Activated CD8-positive, alpha-beta memory T cell treated with anti-CD3 and anti-CD28 coated beads, Interleukin-2, amount 50 U/mL, for 4 hours (primary cell): ENCODE data around the gene DDX60.
"Not testable (repeated sequence)": the region's sequence is repeated elsewhere in the genome, so short reads cannot be mapped to it uniquely, and the experiment has no call there.

ENCODE experiments used
- DNase-seq: peaks from one replicate; pipeline ENCODE4 v3.0.0-alpha.2; 2020

DDX60 gene

GRCh38 chr4:168285850-168286249, 32.7 kb downstream of the DDX60 start:
- not testable (repeated sequence) for DNase-seq

DNA sequence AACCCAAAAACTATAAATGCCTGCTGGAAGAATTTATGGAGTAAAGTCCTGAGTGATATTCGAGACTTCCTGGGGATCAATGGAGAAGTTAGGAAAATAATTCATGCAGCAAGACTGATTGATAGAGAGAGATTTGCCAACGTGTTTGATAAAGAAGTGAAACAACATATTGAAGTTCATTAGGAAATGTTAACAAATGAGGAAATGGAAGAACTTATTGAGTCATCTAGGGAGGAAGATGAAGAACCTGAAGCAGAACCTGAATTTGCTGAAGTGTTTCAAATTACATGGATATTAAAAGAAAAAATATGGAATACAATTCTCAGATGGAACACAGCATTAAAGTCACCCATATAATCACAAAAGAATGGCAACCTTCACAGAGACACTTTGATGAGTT, 39.0 kb downstream of the DDX60 start:
- no peak for DNase-seq

DNA sequence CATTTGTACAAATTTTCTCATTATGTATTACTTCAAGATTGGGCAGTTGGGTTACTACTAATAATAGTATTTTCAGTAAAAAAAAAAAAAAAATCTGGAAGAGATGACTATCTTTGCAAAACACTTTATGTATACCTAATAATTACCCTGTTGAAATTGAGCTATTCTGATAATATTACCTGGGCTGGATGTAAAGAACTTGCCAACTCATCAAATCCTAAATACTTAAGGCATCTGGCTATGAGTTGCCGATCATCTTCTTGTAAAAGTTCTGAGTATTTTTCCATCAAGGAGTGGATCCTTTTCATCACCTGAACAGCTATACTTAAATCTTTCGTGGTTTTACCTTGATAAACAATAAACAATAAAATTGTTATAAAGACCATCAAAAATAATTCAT, 42.7 kb downstream of the DDX60 start:
- DNase-seq, result no peak

GRCh38 chr4:168274871-168275270, 43.7 kb downstream of the DDX60 start:
- no peak for DNase-seq

DNA sequence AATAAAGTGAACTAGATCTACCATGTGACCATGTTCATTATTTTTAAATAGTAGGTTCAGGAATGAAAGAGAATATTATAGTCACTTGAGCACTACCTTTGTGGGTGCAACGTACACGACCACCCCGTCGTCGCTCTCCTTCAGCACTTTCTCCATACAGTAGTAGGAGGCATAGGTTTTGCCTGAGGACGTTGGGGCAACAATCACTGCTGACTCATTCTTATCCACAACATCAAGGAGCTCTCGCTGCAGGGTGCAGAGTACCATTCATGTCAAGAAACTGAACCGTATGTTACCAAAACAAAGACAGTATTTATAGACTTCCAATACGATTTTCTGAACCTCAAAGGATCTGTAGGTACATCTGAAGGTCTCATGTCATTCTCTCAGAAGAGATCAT, 44.7 kb downstream of the DDX60 start:
- no peak for DNase-seq

GRCh38 chr4:168272488-168272887, 46.1 kb downstream of the DDX60 start:
- DNase-seq, result no peak

- no peak for DNase-seq
These were observed 48.7 kb downstream of the DDX60 start for GRCh38 chr4:168269896-168270295.

GRCh38 chr4:168265327-168265726, 53.2 kb downstream of the DDX60 start:
- no peak for DNase-seq

GRCh38 chr4:168264903-168265302, 53.6 kb downstream of the DDX60 start:
- DNase-seq, result no peak

DNA sequence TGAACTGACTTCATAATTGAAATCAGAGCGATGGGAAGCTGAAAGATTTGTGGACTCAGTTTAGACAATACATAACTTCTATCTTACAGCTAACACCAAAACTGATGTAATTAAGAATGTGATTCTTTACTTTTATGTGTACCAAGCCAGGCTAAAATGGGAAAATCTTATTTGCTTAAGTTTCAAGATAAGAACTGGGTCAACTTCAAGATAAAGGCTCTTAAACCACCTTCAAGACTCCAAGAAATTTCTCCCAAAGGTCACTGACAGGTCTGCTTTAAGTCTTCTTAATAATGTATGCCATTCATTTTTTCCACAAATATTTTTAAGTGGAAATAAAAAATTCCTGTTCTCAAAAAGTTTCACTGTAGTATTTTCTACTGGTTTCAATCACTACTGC, 55.5 kb downstream of the DDX60 start:
- no peak for DNase-seq

DNA sequence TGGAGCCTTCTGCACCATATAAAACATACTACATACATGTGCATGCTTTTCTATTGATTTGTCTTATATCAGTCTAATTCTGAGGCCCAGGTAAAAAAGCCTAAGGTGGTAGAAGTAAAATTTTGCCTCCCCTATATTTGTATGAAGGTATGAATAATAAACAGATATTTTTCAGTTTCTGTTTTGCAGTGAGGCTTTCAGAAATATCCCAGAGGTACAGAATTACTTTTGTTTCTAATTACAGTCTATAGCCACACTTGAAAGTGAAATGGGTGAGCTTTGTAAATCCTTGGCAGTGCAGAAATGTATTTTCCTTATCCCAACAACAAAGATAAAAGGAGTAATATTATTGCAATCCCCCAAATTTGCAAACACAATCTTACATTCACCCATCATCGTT, 59.5 kb downstream of the DDX60 start:
- no peak for DNase-seq

DNA sequence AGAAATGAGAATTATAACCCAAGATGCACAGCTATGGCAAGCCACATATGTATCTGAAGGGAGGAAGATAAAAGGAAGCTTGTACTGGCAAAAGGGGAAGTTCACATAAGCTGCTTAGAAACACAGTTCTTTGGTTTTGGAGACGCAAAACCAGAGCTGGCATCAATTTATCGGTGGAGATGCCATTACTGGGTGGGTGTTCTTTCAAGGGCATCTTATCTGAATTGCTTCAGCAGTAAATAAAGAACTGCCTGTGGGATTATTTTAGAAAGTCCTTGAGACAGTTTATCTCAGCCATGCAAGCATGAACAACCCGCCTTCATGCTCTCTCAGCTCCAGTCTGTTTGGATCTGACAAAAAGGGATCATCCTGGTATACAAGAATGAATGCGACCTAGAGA, 60.8 kb downstream of the DDX60 start:
- DNase-seq, result no peak

DNA sequence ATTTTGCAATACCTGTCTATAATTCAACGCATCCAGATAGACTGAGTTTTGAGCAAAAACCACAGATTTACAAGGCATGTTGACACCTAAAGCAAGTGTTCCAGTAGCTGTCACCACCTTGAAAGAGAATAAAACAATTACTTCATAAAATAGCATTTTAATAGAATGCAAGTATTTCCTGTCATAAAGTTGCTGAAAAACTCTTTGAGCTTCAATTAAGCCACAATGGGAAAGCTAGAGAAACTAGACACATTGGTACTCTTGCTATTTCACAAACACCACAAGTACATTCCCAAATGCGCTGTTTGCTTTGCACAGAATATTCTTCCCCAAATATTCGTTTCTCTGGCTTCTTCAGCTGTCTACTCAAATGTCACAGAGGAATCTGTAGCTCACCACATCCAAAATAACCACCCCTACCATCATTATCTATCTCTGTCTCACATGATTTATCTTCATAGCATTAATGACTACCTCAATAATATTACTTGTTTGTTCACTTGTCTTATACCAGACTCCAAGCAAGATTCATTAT, 70.3 kb downstream of the DDX60 start:
- DNase-seq, result no peak

DNA sequence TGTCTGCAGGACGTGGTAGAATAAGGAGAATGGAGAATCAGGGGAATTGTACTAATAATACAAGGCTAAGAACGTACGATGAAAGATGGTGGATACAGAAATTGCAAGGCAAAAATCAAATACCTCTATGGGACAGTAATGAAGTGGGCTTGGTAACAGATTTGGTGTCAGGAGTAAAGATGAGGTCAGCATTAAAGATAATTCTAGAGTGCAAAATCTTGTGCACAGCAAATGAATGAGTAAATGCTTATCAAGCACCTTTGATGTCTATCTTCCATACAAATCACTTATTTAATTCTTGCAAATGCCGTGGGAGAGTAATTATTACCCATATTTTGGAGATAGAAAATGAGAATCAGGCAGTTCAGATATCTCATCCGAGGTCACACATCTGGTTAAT, 70.9 kb downstream of the DDX60 start:
- no peak for DNase-seq

- no peak for DNase-seq
These were observed 76.6 kb downstream of the DDX60 start for GRCh38 chr4:168241953-168242352.

DNA sequence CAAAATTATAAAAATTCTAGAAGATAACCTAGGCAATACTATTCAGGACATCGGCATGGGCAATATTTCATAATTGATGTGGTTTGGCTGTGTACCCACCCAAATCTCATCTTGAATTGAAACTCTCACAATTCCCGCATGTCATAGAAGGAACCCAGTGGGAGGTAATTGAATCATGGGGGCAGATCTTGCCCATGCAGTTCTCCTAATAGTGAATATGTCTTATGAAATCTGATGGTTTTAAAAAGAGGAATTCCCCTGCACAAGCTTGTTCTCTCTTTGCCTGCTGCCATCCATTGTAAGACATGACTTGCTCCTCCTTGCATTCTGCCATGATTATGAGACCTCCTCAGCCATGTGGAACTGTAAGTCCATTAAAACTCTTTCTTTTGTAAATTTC, 77.7 kb downstream of the DDX60 start:
- DNase-seq, result no peak

DNA sequence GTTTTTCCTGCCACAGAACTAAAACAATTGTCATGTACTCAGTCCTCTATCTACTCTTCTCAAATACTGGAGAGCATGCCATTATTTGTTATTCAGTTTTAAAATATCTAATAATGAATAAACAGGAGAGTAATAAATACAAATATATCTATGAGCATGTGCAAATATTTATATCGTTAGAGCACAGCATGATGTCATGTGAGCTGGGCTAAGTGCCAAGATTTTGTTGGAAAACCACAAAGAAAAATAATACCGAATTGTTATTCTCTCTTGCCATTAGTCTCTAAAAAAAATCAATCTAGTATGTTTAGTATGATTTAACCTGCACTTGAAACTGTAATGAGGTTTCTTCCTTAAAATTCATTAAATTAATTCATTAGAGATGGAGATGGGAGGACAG, 97.3 kb downstream of the DDX60 start:
- DNase-seq, result no peak

- DNase-seq, result no peak
These were observed 97.7 kb downstream of the DDX60 start for GRCh38 chr4:168220893-168221292.

- no peak for DNase-seq
These were observed 99.9 kb downstream of the DDX60 start for GRCh38 chr4:168218645-168219044.

- not testable (repeated sequence) for DNase-seq
These were observed 105.0 kb downstream of the DDX60 start for GRCh38 chr4:168213511-168213910.

- DNase-seq, result no peak
These were observed 105.9 kb downstream of the DDX60 start for GRCh38 chr4:168212656-168213055.

DNA sequence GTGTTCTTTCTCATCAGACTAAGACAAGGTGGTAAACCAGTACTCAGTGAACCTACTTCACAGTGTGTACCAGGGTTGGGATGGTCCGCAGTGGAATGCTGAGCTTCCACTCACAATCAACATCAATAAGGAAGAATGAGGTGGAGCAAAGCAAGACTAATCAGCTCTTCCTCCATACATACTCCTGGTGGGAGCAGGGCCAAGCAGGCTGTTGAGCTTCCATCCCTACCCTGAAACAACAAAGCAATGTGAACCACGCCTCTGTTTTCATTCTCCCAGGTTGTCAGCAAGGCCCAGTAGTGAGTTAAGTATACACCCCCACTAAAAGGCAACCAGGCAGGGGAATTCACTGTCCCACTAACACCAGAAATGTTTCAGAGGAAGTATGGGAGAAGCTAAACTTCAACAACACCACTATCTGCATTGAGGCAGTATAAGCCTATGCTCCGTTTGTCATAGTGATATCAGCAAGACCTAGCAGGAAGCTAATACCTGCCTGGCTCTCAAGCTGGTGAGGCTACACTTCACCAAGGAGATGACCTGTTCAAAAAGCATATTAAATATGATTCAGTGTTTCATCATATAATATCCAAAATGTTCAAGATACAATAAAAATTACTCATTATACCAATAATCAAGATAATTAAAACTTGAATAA, 109.5 kb downstream of the DDX60 start:
- no peak for DNase-seq

DNA sequence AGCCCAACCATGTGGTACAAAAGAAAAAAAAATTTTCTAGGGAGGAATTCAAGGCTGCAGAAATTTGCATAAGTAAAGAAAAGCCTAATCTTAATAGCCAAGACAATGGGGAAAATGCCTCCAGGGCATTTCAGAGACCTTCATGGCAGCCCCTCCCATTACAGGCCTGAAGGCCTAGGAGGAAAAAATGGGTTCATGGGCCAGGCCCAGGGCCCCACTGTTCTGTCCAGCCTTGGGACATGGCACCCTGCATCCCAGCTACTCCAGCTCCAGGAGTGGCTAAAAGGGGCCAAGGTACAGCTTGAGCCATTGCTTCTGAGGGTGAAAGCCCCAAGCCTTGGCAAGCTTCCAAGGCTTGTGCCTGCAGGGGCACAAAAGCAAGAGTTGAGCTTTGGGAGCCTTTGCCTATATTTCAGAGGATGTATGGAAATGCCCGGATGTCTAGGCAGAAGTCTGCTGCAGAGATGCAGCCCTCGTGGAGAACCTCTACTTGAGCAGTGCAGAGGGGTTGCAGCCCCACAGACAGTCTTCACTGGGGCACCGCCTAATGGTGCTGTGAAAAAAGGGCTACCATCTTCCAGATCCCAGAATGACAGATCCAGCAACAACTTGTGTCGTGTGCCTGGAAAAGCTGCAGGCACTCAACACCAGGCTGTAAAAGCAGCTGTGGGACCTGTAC, 115.2 kb downstream of the DDX60 start:
- DNase-seq, result no peak

GRCh38 chr4:168200685-168201084, 117.9 kb downstream of the DDX60 start:
- no peak for DNase-seq
